Occipital lobe (tissue), 2 donors: ENCODE data around the gene ARMC3. TPM values are rescaled to one million over a fixed set of nuclear protein-coding genes. Genes with fewer than 3 reads are reported as not detected.

Experiments used
- DNase-seq: peaks from one replicate; lab custom pipeline; 2025; lab: John Stamatoyannopoulos, UW
- total RNA-seq: library from RNA; depleted of rRNA; stranded (reverse); fragments of >200 nt; gene quantifications from one replicate; pipeline ENCODE4 v1.2.3, GENCODE V29; 2014

Gene ARMC3
- total RNA-seq, 1 donor from 2014 or later, result 5.1 TPM

DNA sequence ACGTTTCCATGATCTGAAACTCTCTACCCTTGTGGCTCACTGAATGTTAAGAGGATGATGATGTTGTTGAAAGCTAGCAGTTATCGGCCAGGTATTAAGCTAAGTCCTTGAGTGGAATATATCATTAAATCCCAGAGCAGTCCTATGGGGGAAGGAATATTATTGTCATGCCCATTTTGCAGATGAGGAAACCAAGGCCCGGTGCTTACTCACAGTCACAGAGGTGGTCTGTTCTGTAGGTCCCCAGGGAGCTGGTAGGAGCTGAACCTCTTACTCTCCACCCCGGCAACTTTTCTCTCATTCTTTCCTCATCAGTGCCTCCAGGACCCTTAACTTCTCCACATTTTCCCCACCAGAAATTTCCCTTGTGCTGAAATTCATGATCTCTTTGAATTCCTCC lies 62.6 kb downstream of the ARMC3 start:
- no peak for DNase-seq

- no peak for DNase-seq
Measured at GRCh38 chr10:22992075-22992474, 64.2 kb downstream of the ARMC3 start.

DNA sequence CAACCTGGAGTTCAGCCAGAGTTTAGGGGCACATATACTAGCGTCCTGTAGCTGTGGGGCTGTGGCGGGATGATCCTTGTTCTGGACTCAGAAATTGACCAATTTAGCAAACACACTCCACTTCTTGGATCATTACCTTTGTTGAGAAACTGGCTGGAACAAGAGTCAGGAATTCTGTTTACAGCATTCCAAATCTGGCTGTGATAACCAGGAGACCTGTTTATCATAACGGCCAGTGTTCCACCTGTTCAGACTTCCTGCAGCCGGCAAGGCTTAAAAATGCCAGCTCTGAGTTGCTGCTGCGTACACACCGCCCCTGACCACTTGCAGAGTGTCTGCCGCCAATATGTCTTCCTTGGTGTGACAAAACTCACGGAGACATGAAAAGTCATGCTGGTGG lies 64.8 kb downstream of the ARMC3 start:
- DNase-seq, result no peak

DNA sequence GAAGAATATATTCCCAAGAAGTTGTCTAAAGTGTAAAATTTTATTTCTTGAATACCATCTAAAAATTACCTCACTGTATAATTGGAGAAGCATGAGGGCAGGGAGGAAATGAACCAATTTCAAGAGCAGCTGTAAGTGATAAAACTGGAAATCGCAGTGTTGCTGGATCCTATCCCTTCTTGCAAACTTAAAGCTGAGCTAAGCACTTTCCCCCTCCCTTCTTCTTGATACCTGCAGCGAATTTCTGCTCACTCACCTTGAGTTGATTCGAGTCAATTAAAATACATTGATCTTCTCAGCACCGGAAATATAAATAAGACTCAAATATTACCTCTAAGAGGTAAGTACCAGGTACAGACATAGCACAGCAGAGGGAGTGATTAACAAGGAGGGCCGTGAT lies 65.5 kb downstream of the ARMC3 start:
- DNase-seq, result no peak

DNA sequence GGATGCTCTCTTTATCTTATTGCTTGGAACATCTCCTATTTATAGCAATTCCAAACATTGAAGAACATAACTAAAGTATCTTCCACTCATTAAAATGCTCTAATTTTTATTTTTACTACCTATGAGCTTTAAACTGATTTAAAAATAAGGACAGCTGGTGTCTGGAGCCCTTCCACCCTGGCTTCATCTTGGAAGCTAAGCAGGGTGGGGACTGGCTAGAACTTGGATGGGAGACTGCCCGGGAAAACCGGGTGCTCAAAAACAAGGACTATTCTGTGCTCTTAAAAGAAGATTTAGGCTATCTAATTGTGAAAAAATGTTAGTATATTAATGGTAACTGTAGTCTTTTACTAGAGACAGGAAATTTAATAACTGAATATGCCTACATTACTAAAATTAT lies 69.2 kb downstream of the ARMC3 start:
- no peak for DNase-seq

DNA sequence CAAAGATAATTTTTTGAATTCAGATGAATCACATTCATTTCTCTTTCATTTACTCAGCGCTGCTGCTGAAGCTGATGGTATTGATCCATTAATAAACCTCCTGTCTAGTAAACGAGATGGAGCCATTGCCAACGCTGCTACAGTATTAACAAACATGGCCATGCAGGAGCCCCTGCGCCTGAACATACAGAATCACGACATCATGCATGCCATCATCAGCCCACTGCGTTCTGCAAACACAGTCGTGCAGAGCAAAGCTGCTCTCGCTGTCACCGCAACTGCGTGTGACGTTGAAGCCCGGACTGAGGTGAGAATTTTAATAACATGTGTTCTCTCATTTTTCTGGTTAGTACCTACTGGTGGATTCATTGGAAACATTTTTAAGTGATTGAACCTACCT lies 70.2 kb downstream of the ARMC3 start:
- DNase-seq, result no peak

- no peak for DNase-seq
Measured at GRCh38 chr10:22999942-23000341, 72.1 kb downstream of the ARMC3 start.

DNA sequence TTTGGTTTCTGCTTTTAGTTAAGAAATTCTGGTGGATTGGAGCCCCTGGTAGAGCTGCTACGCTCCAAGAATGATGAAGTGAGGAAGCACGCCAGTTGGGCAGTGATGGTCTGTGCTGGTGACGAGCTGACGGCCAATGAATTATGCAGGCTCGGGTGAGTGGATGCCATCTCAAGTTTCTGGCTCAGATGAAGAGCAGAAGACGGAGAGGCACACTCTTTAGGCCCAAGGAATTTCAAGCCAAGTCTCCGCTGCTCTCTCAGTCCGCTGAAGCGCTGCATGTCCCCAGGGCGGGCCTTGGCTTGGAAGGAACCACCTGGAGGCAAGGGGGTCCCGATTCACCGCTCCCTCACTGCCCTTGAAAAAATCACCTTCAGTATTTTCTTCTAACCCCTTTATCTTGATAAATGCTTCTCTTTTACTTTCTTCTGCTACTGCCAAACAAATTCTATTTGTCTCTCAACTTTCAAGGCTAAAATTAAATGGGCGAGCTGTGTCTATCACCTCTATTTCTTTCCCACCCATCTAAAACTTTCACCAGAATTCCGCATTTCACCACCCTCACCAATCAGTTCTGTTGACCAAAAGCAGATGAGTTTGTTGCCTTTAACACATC lies 74.2 kb downstream of the ARMC3 start:
- DNase-seq, result no peak

- DNase-seq, result no peak
Measured at GRCh38 chr10:23005150-23005549, 77.3 kb downstream of the ARMC3 start.

DNA sequence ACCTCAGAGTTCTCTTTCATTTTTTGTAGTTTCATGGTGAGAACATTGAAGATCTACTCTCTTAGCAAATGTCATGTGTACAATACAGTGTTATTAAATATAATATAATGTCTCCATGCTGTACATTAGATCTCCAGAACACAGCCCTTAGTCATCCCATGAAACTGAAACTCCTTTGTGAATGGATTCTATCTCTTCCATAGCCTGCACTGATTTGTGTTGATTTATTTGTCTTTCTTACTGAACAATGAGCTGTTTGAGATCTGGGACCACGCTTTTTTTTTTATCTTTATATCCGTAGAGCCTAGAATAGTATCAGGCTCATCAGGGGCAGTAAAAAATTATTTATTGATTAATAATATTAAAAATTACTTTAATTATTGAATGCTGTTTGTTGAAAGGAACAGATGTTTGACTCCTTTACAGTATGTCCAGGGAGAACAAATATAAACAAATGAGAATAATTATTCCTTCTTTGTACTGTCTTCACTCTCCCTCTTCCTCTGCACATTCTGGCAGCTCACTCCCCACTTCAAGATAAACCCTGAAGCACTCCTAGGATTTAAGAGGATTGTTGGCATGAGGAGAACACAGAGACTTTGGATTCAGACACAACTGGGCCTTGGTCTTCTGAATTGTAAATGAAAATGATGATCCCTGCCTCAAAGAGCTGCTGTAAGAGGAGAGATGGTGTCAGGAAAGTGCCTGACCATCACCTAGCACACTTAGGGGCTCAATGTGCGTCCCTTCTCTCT lies 85.9 kb downstream of the ARMC3 start:
- no peak for DNase-seq

DNA sequence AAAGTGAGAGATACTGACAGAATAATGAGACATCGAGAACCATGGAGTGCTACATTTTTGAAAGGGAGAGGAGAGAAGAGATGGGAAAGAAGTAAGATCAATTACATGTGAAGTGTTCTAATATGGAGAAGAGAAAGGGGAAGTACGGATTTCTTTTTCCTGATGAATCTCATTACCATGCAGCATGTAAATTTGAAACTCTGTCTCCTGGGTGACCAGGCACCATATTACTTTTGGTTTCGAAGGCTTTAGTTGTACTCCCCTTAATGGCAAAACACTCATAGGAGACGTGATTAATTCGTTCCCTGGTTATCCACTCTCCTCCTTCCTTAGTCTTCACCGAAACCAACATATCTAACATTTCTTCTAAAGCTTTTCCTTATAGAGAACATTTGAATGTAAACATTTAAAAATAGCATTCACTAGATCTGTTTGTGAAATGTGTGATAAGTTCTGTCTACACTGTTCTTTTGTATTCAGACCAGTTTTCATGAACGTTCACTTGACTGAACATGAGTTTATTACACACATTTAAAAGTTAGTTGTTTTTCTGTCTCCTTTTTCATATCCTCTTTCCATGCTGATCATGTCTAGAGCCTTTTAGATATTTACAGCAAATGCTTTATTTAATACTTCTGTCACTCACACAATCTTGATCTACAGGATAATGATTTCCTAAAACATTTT lies 87.3 kb downstream of the ARMC3 start:
- no peak for DNase-seq

DNA sequence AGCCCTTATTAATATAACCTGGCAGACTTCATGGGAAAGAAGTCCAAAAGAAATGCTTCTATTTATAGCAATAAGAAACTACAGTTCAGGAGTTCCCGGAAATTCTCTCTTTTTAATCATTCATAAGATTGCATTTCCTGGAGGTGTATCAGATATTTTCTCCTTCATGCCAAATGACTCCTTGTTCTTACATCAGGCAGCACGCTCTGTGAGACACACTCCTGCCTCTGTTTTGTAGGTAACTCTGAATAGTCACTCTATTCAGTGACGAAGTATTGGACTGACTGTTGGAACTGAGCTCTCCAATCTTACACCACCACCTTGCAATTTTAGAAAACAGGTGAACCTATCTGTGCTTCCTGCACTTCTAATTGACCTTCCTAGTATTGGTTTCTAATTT lies 88.8 kb downstream of the ARMC3 start:
- DNase-seq, result no peak

GRCh38 chr10:23019633-23020032 lies 91.8 kb downstream of the ARMC3 start:
- no peak for DNase-seq

DNA sequence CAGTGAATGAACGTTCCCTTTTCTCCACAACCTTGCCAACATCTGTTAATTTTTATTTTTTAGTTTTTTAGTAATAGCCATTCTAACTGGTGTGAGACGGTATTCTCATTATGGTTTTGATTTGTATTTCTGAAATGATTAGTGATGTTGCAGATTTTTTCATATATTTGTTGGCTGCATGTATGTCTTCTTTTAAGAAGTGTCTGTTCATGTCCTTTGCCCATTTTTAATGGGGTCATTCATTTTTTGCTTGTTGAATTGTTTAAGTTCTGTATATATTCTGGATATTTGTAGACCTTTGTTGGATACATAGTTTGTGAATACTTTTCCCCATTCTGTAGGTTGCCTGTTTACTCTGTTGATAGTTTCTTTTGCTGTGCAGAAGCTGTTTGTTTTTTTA lies 93.6 kb downstream of the ARMC3 start:
- no peak for DNase-seq

GRCh38 chr10:23024002-23024401 lies 96.1 kb downstream of the ARMC3 start:
- no peak for DNase-seq

DNA sequence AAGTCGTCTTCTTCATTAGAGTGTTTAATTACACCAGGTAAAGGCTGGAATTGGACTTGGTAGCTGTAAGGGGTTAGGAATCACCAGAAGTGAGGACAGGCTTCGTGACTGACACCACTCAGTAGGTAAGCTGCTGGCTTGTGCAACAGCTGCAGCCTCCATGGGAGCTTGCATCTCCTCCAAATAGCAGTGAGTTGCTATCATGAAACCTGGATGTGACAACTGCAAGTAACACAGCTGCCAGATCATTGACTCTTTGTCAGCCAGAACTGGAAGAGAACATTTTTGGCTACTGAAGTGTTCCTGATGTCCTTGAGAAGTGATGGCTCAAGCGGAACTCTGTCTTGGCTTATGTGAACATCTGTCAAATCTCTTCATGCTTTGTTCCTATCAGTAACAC lies 103.5 kb downstream of the ARMC3 start:
- DNase-seq, result no peak

- DNase-seq, result no peak
Measured at GRCh38 chr10:23034790-23035189, 106.9 kb downstream of the ARMC3 start.

- DNase-seq, result no peak
Measured at GRCh38 chr10:23035569-23035968, 107.7 kb downstream of the ARMC3 start.

GRCh38 chr10:23037152-23037551 lies 109.3 kb downstream of the ARMC3 start:
- no peak for DNase-seq

DNA sequence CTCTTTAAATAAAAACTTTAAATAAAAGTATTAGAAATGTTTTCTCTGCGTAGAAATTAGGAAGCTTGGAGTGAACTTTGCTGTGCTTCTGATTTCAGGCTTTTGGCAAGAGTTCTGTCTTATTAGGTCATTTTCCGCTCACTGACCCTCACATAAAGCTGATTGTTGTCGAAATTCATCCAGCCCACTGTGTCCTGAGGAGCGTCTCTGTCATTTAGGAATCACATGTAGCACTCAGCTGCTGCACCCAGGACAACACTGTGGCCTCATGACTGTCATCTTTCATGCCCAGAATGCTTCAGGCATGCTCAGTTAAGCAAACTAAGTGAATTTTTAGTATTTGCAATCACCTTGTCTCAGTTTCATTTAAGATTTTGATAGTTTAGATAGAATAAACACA lies 109.7 kb downstream of the ARMC3 start:
- peak; percentile 32 for DNase-seq

DNA sequence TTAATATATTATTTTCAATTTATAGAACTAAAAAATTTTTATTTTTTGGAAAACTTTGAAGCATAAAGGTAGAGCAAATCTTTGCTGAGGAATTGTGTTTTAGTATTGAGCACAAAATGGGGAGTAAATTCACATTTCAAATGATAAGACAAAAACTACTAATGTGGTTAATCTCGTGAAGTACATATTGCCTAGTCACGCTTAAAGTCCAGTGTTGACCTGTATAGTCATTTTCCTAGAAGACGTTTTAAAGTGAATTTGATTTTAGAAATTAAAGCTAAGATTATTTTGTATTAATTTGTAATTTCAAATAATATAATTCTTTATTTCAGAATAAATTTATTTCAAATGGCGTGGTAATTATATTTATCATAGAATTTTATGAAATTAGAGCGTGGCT lies 110.3 kb downstream of the ARMC3 start:
- no peak for DNase-seq

- DNase-seq, result no peak
Measured at GRCh38 chr10:23040002-23040401, 112.1 kb downstream of the ARMC3 start.

DNA sequence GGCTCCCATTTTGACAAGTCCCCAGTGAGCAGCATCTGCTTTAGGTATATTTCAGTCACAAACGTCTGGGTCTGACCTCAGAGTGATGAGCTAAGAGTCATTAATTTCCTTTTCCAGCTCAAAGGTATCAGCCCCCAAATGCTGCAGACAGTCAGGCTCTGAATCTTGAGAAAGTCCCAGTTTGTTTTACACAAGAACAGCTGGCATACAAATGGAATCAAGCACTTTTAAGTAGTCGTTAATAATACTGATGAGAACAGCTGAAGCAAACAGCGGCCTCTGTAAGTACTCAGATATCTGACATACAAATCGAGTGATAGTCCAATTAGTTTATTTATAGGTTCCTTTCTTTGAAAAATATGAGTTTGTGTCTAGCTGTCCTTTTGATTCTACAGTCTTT lies 118.2 kb downstream of the ARMC3 start:
- no peak for DNase-seq
